Stimulated activated CD4-positive, alpha-beta T cell treated with anti-CD3 and anti-CD28 coated beads, Interleukin-15, amount 100 ng/mL, for 1 hour (primary cell): Measurements from ENCODE around the gene RCVRN.

Experiments
- DNase-seq, 2 donors: peaks; one replicate each; pipeline ENCODE4 v3.0.0-alpha.2; 2020; ENCODE audit warnings: low read depth in 1 of 2, low spot score in 1 of 2

The RCVRN gene

DNA sequence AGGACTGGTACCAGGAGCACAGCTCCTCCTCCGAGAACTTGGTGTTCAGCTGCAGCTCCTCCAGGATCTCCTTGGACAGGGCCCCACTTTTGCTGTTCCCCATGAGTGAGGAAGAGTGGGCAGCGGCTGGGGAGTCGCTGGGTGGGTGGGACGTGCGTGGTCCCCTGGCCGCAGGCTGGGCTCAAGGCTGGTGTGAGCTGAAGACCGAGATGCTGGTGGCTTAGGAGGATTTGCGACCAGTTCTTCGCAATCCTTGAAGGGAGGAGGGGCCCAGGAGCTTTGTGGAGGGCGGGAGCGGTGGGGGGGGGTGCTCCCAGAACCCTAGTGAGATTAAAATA lies at the start of gene RCVRN:
Gene RCVRN, minus strand, starts transcription at position 194 of the 338 bp plus-strand sequence. Its CDS starts 91 bp downstream, at position 103.
- no peak for DNase-seq

DNA sequence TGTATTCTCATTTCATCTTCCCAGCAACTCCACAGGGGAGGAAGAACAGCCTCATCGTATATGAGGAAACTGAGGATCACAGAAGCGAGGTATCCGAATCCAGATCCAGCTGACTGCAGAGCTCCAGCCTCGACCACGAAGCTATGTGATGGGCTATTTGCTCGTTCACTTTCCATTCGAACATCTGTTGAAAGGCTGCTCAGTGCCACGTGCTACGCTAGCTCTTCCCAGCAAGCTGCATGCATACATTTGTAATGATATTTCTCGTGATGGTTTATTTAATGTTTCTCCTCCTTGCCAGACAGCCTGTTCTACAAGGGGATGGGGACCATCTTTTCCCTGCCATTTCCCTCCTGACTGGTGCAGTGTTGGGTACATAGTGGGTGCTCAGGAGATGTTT lies 48.4 kb upstream of the RCVRN start:
- no peak for DNase-seq

DNA sequence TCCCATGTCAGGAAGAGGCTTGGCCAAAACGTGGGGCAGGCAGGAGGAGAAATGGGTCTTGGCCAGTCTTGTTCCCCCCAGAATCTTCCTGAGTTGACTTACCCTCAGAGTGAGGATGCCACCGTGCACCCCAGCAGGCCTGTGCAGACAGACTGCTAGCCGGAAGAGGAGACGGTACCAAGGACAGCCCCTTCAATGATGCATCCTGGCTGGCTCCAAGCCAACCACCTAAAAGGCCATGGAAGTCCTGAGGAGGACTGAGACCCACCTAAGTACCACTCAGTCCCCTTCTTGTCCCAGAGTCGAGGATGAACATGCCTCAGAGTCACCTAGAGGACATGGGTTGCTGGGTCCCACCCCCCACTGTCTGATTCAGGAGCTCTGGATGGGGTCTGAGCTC lies 46.7 kb upstream of the RCVRN start:
- no peak for DNase-seq

DNA sequence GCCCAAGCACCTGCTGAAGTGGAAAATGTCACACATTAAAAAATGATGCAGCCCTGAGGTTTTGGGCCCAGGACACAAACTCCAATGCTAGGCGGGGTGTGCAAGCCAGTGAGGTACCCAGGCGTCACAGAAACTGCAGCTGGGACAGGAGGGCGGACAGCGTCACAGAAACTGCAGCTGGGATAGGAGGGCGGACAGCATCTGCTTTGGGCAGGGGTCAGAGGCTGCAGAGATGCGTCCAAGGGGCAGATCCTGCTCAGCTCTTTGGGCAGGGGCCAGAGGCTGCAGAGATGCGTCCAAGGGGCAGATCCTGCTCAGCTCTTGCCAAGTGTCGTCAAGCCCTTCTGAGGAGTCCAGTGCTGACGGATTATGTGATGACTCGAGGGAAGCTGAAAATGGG lies 43.9 kb upstream of the RCVRN start:
- no peak for DNase-seq

DNA sequence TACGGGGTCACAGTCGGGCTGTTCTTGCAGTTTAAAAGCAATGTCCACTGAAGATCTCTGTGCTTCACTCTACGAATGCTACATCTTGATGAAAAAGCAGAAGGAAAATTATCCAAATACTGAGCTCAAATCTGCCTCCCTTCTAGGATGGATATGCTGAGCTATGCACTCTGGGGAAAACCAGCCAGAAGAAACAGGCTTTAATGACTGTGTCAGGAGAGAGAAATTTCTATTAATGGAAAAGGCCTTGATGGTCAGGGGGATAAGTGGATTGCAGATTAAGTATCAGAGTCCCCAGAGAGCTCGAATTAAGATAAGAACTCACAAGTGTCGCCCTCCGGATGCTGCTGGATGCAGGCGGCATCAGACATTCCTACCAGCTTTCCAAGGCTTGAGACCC lies 39.6 kb upstream of the RCVRN start:
- DNase-seq, result no peak

DNA sequence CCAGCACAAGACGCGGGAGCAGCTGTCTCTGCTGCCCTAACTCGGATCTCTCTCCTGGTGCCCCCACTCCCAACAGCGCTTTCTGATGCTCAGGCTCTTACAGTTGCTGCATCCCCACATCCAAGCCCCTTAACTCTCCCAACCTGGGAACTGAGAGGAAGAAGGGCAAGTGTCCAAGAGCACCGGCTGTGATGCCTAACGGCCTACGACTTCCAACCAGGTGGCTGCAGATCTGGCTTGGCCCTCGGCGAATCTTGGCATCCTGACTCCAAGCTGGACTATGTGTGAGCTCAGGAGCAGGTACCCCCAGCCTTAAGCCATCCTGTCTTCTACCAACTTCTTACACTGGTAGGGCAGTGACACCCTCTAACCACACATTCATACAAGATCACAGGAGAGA lies 38.3 kb upstream of the RCVRN start:
- DNase-seq, result no peak

DNA sequence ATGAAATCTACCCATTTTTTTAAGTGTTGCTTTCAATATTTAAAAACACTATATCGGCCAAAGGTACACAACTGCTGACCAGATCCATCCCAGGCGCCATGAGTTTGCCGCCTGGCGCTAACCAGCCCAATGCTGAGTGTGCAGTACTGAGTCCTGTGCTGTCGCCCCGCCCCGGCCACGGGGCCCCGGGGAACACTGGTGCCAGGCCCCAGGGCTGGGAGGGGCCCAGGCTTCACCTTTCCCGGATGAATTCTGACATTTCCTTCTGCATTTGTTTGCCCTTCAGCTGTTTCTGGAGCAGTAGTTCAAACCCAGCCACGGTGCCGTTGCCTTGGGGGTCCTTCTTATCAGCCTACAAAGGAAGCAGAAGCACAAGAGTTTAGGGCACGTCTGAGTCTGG lies 37.8 kb upstream of the RCVRN start:
- no peak for DNase-seq

DNA sequence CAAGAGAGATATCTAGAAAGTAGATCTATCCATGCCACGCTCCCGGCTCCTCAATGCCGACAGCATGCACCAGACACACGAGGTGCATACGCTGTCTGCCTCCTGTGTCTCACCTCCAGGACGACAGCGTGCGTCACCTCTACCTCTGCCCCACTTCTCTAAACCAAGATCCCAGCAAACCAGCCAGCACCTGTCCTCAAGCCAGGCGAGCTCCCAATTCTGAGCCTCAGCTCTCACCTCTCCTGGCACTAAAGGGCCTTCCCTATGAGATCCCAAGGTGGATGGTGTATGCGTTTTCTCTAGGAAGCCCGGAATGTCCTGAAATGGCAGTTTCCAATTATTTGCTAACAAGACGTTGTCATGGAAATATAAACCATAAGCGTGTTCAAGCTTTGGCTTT lies 36.2 kb upstream of the RCVRN start:
- no peak for DNase-seq

DNA sequence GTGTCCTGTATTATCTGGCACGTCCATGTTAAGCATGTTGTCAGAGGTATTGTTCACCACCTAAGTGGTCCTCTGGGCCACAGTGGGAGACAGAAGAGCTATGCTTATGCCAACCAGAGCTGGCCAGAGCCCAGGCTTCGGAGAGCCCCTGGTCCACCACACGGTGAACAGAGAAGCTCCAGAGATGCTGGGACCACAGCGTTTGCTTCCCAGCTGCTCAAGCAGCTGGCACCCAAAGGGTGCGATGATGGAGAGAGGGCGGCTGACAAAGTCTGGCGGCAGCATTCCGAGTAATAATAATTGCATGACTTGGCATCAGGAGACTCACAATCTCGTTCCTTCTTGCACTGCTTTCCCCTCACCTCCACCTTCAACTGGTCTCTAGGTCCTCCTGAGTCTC lies 35.8 kb upstream of the RCVRN start:
- no peak for DNase-seq

DNA sequence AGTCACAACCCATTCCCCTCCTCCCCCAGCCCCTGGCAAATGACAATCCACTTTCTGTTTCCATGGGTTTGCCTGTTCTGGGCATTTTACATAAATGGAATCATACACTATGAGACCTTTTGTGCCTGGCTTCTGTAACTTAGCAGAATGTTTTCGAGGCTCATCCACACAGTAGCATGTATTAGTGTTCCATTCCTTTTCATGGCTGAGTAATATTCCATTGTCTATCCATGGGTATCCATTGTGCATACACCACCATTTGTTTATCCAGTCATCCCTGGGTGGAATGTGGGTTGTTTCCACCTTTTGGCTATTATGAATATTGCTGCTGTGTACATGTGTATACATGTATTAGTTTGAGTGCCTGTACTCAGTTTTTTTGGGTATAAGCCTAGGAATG lies 33.7 kb upstream of the RCVRN start:
- no peak for DNase-seq

DNA sequence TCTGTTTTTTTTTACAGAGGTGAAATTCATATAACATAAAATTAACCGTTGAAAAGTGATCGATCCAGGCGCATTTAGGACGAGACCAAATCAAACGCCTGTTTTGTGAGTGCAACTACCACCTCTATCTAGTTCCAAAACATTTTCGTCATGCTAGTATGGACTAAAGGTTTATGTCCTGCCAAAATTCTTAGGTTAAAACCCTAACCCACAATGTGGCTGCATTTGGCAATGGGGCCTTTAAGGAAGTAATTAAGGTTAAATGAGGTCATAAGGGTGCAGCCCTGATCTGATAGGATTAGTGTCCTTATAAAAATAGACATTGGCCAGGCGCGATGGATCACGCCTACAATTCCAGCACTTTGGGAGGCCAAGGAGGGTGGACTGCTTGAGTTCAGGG lies 32.8 kb upstream of the RCVRN start:
- DNase-seq, result no peak

DNA sequence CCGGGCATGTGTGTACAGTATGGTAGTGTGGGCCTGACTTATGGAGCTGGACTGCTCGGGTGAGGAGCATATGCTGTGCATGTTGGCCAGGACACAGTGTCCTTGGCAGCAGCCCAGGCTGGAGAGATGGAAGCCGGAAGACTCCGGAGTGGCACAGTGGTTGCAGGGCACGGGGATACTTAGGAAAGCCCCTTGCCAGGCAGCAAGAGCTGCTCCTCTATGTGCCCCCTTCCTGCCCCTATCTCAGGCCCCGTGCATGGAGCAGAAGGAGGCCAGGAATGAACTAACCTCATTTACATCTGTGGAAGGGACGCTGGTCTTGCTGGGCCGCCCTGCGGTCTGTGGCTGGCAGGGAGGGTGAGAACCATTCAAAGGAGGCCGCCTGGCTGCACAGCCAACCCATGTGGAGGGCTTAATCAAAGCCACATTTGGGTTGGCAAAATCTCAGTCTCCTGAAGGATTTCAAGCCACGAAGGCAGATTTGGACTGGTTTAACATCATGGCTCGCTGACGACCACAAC lies 32.2 kb upstream of the RCVRN start:
- no peak for DNase-seq

DNA sequence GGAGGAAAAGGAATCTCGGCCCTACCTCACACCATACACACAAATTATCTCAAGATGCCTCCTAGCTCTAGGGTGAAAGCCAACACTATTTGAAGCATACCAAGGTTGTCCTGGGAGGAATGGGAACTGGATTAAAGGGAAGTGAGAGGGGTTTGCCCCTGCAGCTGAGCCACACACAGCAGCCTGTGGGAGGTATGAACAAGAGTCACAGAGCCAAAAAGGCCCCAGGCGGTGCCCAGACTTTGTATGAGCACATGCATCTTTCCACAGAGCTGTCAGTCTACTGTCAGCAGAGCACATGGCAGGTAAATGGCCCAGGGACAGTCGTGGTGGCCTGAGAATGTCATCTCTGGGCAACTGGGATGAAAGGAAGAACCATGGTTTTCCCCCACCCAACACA lies 31.0 kb upstream of the RCVRN start:
- DNase-seq, result no peak

DNA sequence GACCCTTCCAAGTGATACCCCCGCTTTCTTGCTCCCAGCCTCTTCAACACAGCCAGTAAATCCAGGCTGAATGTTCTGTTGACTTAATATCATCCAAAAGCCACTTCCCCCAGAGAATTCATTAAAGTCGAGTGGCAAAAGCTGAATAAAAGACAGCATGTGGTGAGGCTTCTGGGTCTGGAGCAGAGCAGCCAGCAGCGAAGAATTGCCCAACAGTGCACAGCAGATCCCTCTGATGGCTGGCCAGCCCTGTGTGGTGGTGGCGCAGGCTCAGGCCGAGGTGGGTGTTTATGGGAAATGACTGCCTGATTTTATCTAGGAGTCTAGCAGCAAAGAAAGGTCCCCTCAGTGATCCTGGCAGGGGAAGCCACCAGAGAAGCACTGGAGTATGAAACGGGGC lies 30.3 kb upstream of the RCVRN start:
- no peak for DNase-seq

DNA sequence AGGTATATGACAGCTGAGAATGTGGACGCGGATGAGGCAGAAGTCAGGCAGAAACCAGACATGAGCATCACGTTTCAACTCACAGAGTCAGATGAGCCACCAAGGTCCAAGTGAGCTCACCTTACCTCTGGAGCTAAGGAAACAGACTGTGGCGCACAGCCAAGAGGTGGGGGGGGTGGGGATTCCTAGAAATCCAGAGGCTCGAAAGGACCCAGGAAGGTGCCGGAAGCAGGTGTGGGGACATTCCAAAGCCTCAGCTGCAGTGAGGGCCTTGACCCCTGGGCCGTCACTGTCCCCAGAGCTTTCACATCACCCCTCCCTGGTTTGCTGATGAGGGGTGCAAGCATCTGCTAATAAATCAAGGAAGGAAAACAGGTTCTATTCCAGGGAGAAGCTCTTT lies 29.3 kb upstream of the RCVRN start:
- DNase-seq, result no peak

DNA sequence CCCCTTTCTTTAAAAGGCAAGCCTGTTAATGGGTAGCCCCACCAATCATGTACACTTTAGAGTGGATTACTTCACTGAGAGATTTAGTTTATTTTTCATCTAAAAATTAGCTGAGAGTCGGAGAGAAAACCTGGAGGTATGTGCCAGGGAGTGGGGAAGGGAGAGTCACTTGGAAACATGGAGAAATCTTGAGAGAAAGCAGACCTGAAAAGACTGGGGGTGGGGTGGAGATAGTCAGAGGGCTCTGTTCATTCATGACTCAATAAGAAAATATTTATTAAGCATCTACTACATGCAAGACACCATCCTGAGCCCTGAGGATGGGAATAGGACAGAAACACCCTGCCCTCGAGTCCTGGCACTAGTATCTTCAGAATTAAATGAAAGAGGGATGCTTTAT lies 27.4 kb upstream of the RCVRN start:
- no peak for DNase-seq

DNA sequence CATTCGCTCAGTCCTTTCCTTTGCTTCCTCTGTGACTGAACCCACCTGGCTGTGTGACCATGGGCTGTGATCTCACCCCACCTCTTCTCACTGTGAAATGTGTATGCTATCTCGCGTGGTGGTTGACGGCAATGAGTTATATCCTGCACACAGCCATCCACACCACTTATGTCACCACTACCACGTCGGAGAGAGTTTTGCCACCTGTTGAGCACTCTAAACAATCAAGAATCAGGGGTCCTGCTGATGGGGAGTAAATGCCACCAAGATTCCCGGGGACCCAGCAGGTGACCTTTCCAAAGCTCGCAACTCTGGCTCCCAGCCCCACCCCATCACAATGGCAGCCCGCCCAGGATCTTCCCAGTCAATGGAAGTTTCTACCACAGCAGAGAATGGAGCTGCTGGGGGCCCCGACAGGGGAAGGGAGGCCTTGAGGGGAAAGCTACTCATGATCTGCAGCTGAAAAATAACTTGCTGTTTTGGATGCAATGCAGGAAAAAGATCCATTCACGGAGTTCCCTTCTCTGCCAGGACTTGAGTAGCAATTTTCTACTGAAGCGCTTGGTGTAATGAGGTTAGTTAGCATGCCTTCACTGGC lies 26.2 kb upstream of the RCVRN start:
- DNase-seq, result no peak

DNA sequence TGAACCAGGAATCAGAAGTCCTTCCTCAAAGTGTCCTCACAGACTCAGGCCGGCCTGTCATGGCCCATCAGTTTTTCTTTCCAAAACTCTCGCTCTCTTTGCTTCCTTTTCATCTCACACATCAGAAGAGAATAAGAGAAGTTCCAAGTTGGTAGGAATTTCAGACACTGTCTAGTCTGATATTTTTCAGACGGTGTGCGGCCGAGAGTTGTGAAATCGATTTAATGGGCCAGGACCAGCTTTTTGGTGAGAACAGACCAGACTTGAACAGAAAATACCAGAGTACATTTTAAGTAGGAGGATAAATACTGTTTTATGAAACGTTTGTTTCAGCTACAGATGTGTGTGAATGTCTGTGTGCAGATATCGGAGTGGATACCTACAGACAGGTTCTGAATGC lies 24.8 kb upstream of the RCVRN start:
- DNase-seq, result no peak

DNA sequence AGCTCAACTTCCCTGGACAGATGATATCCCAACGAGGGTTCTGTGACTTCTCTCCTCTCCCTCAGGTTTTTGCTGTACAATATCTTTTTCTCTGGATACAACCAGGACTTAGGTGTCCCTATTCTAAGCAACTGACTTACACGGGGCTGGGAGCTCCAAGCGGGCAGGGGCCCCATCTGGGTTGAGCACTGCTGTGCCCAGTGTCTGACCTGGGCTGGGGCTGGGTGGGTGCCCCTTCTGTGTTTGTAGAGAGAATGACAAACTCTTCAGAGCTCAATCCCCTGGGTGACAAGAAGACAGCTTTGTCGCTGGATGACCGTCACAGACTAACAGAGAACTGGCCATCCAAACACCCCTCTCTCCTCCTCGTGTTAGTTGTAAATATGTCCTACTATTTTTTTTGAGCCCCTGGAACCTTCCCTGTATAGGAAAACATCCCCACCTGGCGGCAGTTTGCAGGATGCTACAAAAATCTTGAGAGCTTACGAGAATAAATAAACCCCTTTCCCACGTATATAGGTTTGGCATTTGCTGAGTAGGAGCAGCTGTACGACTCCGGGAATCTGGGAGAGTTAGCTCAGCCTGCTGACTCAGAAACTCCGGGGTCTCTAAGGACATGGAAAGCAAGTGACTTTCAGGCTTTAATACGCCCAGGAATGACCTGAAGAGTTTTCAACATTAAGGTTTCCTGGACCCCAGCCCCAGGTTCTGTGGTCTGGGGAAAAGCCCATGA lies 23.7 kb upstream of the RCVRN start:
- no peak for DNase-seq

DNA sequence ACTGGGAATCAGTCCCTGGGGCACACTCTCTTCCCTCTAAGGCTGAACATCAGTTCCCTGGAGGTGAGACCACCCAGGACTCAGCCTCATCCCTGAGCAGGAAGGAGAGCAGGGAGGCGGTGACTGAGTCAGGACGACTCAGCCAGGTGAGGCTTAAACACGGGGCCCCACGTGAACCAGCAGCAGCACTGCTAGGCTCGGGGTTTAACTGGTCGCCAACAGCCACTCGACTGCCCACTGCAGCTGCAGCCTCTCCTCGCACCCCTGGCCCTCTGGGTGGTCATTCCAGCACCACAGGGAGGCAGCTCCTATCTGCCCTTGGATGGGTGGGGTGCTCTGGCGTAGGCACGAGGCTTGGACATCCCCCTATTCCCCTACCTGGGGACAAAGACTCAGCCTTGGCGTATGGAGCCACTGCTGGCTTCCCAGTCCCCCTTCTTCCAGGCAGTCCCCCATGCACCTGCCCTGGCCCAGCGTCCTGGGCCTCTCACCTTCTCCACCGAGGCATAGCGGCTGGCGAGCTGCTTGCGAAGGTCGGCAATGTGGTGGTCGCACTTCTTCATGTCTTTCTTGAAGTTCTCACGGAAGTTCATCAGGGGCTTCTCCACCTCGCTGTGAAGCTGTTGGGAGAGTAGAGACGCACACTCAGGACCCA lies 21.2 kb upstream of the RCVRN start:
- no peak for DNase-seq

DNA sequence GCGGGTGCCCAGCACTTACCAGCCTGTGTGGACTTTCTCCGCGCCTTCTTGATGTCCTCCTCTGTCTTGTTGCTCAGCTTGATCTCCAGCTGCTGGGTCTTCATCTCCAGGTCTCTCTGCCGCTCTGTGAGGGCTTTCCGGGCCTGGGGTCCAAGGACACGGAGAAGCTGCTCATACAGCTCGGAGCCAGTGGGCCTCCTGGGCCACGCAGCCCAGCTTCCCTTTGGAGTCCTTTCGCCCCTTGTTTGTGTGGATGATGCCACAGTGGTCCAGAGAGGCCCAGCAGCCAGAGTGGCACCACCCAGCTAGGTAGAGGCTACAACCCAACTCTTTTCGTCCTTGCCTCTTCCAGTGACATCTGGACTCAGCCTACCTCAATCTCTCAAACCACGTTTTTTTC lies 20.4 kb upstream of the RCVRN start:
- no peak for DNase-seq

DNA sequence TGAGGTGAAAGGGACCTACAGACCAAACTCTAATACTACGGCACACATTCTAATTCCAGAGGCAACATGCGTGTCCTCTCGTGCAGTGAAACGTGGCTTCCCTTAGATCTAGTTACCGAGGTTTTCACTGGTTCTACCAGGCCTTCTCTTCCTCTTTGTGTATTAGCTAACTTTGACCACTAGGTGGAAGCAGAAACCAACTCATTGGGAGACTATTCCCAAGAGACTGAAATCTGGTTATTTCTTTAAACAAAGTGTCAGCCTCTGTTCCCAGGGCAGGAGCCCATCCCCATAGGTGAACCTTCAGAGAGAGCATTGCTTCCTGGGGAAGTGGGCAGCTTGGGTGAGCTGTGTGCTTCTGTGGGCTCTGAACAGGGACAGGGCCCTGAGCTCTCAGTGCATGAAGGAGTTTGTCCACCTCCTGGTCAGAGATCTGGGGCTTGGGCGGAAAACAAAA lies 19.7 kb upstream of the RCVRN start:
- no peak for DNase-seq
